Effector CD4-positive, alpha-beta T cell (primary cell): ENCODE measurements around the gene SIPA1L3.

ENCODE experiments used
- DNase-seq: peaks from one replicate; pipeline ENCODE4 v3.0.0-alpha.2; 2020

The SIPA1L3 gene

DNA sequence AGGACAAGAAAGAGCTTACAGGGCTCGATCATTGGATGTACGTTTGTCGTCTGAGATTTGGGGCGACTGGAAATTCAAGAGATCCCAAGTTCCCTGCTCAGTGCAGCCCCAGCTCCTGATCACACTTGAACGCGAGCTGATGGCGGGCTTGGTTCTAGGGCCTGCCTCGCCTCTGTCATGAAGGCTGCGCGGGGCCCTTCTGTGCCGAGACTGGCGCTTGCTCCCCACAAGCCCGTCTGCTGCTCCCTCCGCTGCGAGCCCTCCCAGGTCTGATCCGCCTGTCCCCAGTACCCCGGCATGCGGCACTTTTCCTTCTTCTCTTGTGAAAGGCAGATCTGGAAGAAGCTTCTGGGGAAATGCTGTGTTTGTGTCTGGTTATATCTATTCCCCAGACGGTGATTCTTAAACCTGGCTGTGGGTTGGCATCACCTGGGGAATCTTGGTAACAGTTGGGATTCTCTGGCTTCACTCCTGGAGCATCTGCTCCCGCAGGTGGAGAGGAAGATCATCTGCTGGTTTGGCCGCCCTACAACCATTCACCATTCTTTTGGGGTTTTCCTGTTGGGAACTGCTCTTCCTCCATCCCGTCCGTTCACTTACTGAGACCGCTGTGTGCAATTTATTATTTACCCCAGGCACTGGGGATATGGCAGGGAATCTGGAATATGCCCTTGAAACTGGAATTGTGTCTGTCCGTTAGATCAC lies 43.6 kb downstream of the SIPA1L3 start:
- DNase-seq: no peak

GRCh38 chr19:37951816-37952210 lies 44.8 kb downstream of the SIPA1L3 start:
- no peak for DNase-seq

DNA sequence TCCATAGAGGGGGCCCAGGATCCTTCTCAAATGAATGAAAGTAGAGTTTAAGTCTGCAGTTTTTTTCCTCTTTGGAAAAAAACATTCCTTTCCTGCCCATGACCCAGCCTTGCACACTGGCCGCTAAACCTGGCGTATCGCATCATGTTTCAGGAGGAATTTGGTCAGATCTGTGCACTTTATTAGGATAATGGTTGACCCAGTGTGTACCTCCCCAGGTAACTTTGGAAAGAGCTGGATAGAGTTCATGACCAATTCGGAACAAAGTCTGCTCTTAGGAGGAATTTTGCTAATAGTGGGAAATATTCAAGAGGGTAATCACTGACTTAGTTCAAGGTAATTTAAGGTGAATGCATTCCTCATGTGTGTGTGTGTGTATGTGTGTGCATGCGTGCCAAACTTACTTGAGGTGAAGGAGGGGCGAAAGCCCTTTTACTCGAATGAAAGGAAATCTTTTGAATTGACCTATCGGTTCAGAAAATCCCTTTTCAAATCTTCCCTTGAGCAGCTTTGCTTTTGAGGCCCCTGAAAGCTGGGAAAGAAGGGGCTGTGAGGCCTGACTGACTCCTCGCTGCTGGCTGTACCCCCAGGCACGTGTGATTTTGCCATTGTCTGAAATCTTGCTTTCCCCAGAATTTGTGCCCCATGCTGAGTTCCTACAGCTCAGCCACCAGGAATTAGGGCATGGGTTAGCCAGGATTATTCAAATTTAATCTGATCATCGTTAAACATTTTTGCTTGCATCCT lies 46.3 kb downstream of the SIPA1L3 start:
- no peak for DNase-seq

DNA sequence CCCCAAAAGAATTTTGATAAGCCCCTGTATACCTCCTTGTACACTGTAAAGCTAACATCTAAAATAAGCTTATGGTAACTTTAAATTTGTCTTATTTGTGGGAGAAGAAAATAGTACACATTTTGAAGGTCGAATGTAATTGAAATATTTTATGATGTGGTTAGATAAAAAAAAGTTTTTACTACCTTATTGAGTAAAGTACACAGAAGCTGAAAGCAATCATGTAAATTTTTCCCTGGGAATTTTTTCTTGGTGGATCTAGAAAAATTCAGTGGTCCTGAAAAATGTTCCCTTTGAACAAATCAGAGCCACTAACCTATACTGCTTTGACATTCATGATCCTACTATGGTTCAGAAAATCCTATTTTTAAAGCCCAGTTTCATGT lies 46.9 kb downstream of the SIPA1L3 start:
- no peak for DNase-seq

GRCh38 chr19:37954421-37954874 lies 47.4 kb downstream of the SIPA1L3 start:
- DNase-seq: no peak

- DNase-seq: no peak
These were observed 49.0 kb downstream of the SIPA1L3 start for GRCh38 chr19:37955986-37956385.

- DNase-seq: no peak
These were observed 50.2 kb downstream of the SIPA1L3 start for GRCh38 chr19:37957176-37957575.

DNA sequence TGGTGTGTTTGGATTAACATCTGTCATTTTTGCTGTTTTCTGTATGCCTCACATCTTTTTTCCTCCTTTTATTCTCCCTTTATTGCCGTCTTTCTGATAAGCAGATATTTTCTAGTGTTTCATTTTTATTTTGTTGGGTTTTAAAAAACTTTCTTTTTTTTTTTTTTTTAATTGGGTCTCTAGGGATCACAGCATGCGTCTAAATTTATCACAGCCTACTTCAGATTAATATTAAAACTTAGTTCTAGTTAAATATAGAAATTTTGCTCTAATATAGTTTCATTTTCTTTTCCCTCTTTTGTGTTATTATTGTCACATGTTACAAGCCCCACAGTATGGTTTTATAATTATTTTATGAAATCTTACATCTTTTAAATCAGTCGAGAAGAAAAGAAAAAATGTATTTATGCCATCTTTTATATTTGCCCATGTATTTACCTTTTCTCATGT lies 52.7 kb downstream of the SIPA1L3 start:
- DNase-seq: no peak

- DNase-seq: no peak
These were observed 54.2 kb downstream of the SIPA1L3 start for GRCh38 chr19:37961198-37961597.

GRCh38 chr19:37963190-37963936 lies 56.4 kb downstream of the SIPA1L3 start:
- no peak for DNase-seq

DNA sequence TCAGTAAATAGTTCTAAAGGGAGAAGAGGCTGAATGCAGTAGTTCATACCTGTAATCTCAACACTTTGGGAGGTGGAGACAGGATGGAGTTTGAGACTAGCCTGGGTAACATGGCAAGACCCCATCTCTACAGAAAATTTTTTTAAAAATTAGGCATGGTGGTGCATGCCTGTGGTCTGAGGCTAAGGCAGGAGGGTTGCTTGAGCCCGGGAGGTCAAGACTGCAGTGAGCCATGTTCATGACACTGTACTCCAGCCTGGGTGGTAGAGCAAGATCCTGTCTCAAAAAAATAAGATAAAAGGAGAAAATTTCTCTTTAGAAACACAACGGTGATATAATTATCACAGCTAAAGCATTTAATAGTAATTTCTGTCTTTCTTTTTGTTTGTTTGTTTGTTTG lies 57.1 kb downstream of the SIPA1L3 start:
- DNase-seq: no peak

DNA sequence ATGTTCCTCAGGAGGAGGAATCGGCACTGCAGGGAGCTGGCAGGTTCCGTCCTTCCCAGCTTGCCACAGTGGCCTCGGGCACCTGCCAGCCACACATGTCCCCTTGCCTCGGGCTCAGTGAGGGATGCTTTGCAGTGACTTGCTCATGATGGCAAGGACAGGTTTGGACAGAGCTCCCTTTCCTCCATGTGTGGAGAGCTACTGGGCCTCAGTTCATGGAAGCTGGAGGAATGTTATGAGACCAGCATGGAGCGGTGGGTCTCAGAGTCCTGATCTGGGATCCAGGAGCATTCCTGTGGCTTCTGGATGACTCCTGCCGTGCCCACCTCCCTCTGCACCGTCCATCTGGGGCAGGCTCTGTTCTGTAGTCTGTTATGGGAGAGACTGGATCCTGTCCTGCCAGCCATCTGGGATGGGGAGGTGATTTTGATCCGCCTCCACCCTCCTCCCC lies 59.2 kb downstream of the SIPA1L3 start:
- no peak for DNase-seq

DNA sequence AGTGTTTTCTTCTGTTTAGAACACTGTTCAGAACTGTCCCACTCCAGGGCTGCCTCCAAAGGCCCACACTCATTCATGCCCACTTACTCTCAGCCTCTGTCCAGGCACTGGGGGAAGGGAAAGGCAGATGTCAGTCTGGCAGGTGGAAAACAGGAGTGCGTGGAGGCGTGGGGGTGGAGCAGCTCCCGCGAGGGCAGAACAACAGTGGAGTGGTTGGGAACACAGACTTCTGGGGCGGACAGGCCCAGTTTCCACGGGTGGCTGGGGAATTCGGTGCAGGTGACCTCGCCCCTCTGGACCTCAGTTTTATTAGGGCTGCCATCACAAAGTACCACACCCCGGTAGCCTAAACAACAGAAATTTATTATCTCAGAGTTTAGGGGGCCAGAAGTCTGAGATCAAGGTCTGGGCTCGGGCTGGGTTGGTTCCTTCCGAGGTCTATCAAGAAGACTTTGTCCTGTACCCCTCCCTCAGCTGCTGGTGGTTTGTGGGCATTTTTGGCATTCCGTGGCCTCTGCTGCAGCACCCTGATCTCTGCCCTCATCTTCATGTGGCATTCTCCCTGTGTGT lies 59.7 kb downstream of the SIPA1L3 start:
- no peak for DNase-seq

- no peak for DNase-seq
These were observed 62.7 kb downstream of the SIPA1L3 start for GRCh38 chr19:37969695-37970094.

- DNase-seq: no peak
These were observed 63.7 kb downstream of the SIPA1L3 start for GRCh38 chr19:37970699-37971098.

- DNase-seq: no peak
These were observed 65.8 kb downstream of the SIPA1L3 start for GRCh38 chr19:37972803-37973202.

GRCh38 chr19:37973666-37974065 lies 66.7 kb downstream of the SIPA1L3 start:
- DNase-seq: no peak

DNA sequence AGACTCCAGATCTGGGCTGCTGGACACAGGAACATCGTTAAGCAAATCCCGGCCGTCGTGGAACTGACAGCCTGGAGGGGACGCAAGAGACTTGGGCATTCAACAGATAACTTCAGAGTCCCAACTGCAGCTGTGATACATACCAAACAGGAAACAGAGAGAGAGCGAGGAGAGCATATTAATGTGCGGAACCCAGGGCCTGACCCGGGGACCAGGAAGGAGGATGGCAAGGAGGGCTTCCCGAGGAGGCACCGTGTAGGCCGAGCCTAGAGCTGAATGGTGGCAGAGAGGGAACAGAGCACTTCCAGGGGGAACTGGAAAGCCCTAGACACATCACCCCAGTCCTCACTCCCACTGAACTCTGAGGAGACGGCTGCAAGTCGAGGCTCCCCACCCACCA lies 68.1 kb downstream of the SIPA1L3 start:
- no peak for DNase-seq

- DNase-seq: no peak
These were observed 68.8 kb downstream of the SIPA1L3 start for GRCh38 chr19:37975596-37976515.

GRCh38 chr19:37977391-37977790 lies 70.4 kb downstream of the SIPA1L3 start:
- DNase-seq: no peak

DNA sequence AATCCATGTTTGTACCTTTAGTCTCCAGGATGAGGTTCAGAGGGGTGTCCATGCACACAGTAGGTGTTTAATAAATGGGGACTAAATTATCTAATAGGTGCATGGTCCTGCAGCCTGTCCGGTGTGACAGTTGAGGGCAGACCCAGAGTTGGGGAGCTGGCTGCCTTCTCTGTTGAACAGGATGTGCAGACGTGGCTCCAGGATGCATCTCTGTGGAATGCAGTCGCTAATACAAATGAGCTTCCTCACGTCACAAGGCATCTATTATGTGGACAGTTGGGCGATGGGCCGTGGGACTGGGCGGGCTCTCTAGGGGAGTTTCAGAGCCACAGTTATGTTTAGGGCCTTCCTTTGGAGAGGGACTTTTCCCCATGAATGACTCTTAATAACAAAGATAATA lies 71.0 kb downstream of the SIPA1L3 start:
- DNase-seq: no peak

- DNase-seq: no peak
These were observed 72.6 kb downstream of the SIPA1L3 start for GRCh38 chr19:37979547-37980082.
